SK-N-DZ (cell line): Measurements from ENCODE around the gene MYO1D.

Source experiments
- DNase-seq: peaks from one replicate; pipeline ENCODE4 v3.0.0-alpha.2; 2015; ENCODE audit warnings: low spot score

Gene MYO1D

GRCh38 chr17:32488177-32488542, 388.8 kb downstream of the MYO1D start:
- DNase-seq, result peak; percentile 44

- DNase-seq, result peak; percentile 50
Measured at GRCh38 chr17:32487473-32488176, 389.3 kb downstream of the MYO1D start.

GRCh38 chr17:32486701-32487472, 390.0 kb downstream of the MYO1D start, which contains the start of gene CDK5R1:
Gene CDK5R1, plus strand, starts transcription at chr17:32486993. Its CDS starts 628 bp downstream, at chr17:32487621.
- peak; percentile 72 for DNase-seq

GRCh38 chr17:32486111-32486700, 390.7 kb downstream of the MYO1D start:
- DNase-seq, result peak; percentile 82

GRCh38 chr17:32485261-32486110, 391.4 kb downstream of the MYO1D start:
- peak; percentile 22 for DNase-seq

- DNase-seq, result no peak
Measured at GRCh38 chr17:32484628-32485027, 392.3 kb downstream of the MYO1D start.

- DNase-seq, result no peak
Measured at GRCh38 chr17:32484041-32484461, 392.9 kb downstream of the MYO1D start.

GRCh38 chr17:32483451-32484019, 393.4 kb downstream of the MYO1D start:
- peak; percentile 79 for DNase-seq

- DNase-seq, result no peak
Measured at GRCh38 chr17:32482568-32483320, 394.2 kb downstream of the MYO1D start.

- no peak for DNase-seq
Measured at GRCh38 chr17:32481193-32481592, 395.7 kb downstream of the MYO1D start.

- no peak for DNase-seq
Measured at GRCh38 chr17:32479074-32479617, 397.8 kb downstream of the MYO1D start.

GRCh38 chr17:32477220-32477619, 399.7 kb downstream of the MYO1D start:
- no peak for DNase-seq

- DNase-seq, result no peak
Measured at GRCh38 chr17:32475258-32475657, 401.7 kb downstream of the MYO1D start.

- DNase-seq, result no peak
Measured at GRCh38 chr17:32471652-32472051, 405.3 kb downstream of the MYO1D start.

GRCh38 chr17:32470405-32471167, 406.3 kb downstream of the MYO1D start:
- no peak for DNase-seq

GRCh38 chr17:32467949-32468348, 409.0 kb downstream of the MYO1D start:
- DNase-seq, result no peak

- no peak for DNase-seq
Measured at GRCh38 chr17:32464374-32464773, 412.6 kb downstream of the MYO1D start.

GRCh38 chr17:32463304-32463703, 413.6 kb downstream of the MYO1D start:
- DNase-seq, result no peak

GRCh38 chr17:32461853-32462617, 414.9 kb downstream of the MYO1D start:
- peak; percentile 69 for DNase-seq
